ENCODE data around the gene COL28A1.

GRCh38 chr7:7496311-7496710 lies 39.4 kb downstream of the COL28A1 start:
- no peak for TF ChIP-seq CTCF (IDR thresholded peaks at IDR 0.05; ENCODE audit: borderline replicate concordance, extremely low read depth, low read length, poor library complexity, severe bottlenecking)
- TF ChIP-seq EZH2 (IDR thresholded peaks at IDR 0.05; ENCODE audit: borderline replicate concordance, low read depth, low read length, severe bottlenecking): no peak
